GM12874 (cell line): ENCODE results near the gene MCC.

ENCODE experiments used
- CTCF ChIP-seq: IDR thresholded peaks from 2 replicates; pipeline ENCODE4 v1.5.1; 2011; ENCODE audit warnings: low read depth, mild to moderate bottlenecking, control low read depth, low read length, moderate library complexity; ENCODE audit not compliant: insufficient read depth

Gene MCC

GRCh38 chr5:113255579-113256386, 232.5 kb downstream of the MCC start:
- no peak for TF ChIP-seq CTCF

GRCh38 chr5:113255105-113255504, 233.1 kb downstream of the MCC start:
- no peak for TF ChIP-seq CTCF

- TF ChIP-seq CTCF, result no peak
These were observed 235.2 kb downstream of the MCC start for GRCh38 chr5:113253037-113253436.

GRCh38 chr5:113252066-113252465, 236.2 kb downstream of the MCC start:
- TF ChIP-seq CTCF, result no peak

- TF ChIP-seq CTCF, result no peak
These were observed 237.8 kb downstream of the MCC start for GRCh38 chr5:113250341-113250953.

GRCh38 chr5:113249206-113249605, 239.0 kb downstream of the MCC start:
- TF ChIP-seq CTCF, result no peak

GRCh38 chr5:113246361-113246870, 241.8 kb downstream of the MCC start:
- TF ChIP-seq CTCF, result no peak
